Stimulated activated CD4-positive, alpha-beta T cell treated with anti-CD3 and anti-CD28 coated beads, Interleukin-4, amount 100 ng/mL, for 48 hours (primary cell): Measurements from ENCODE around the gene MYLK2.

Source experiments
- DNase-seq, 2 donors: peaks; one replicate each; pipeline ENCODE4 v3.0.0-alpha.2; 2020; ENCODE audit warnings: low read depth in 2 of 2

The MYLK2 gene

GRCh38 chr20:31853481-31853880 lies 34.3 kb downstream of the MYLK2 start:
- DNase-seq = no peak

GRCh38 chr20:31856516-31856915 lies 37.4 kb downstream of the MYLK2 start:
- no peak for DNase-seq

GRCh38 chr20:31857861-31858759 lies 39.0 kb downstream of the MYLK2 start:
- no peak for DNase-seq

GRCh38 chr20:31858760-31859083 lies 39.6 kb downstream of the MYLK2 start:
- DNase-seq = no peak

GRCh38 chr20:31859266-31859997 lies 40.3 kb downstream of the MYLK2 start:
- DNase-seq = no peak

GRCh38 chr20:31859998-31860380 lies 40.8 kb downstream of the MYLK2 start:
- no peak for DNase-seq

- no peak for DNase-seq
Measured at GRCh38 chr20:31860390-31861134, 41.4 kb downstream of the MYLK2 start.

GRCh38 chr20:31861135-31861384 lies 41.9 kb downstream of the MYLK2 start:
- no peak for DNase-seq

- DNase-seq = peak; percentile 50 to 63
Measured at GRCh38 chr20:31861385-31862156, 42.4 kb downstream of the MYLK2 start.

GRCh38 chr20:31862157-31862470 lies 43.0 kb downstream of the MYLK2 start:
- DNase-seq = no peak

- no peak for DNase-seq
Measured at GRCh38 chr20:31862506-31862905, 43.4 kb downstream of the MYLK2 start.

- no peak for DNase-seq
Measured at GRCh38 chr20:31863296-31864085, 44.3 kb downstream of the MYLK2 start.

- DNase-seq = no peak
Measured at GRCh38 chr20:31864521-31865400, 45.6 kb downstream of the MYLK2 start.

- no peak for DNase-seq
Measured at GRCh38 chr20:31866221-31866620, 47.1 kb downstream of the MYLK2 start.

- no peak for DNase-seq
Measured at GRCh38 chr20:31868853-31869672, 49.9 kb downstream of the MYLK2 start.

- DNase-seq = no peak
Measured at GRCh38 chr20:31869673-31869941, 50.5 kb downstream of the MYLK2 start.

- DNase-seq = no peak
Measured at GRCh38 chr20:31869942-31870725, 51.0 kb downstream of the MYLK2 start, which contains the start of the genes DUSP15 and TTLL9. Gene DUSP15 (minus strand): TSS chr20:31870527. CDS start chr20:31870337, 190 bp downstream. Gene TTLL9 (plus strand): TSS chr20:31870634. CDS start chr20:31871127, 493 bp downstream.

- no peak for DNase-seq
Measured at GRCh38 chr20:31870726-31871617, 51.8 kb downstream of the MYLK2 start.
